HG03045 (cell line): ENCODE data around the gene LRRC28.

Experiments
- ATAC-seq: cut with Tn5 transposase; IDR thresholded peaks from one replicate; pipeline ENCODE4 v1.9.1; 2021; ENCODE audit warnings: mild to moderate bottlenecking, moderate library complexity; ENCODE audit not compliant: unreplicated experiment

The LRRC28 gene

GRCh38 chr15:99336794-99337193 lies 85.5 kb downstream of the LRRC28 start:
- ATAC-seq = no peak

GRCh38 chr15:99340347-99340746 lies 89.1 kb downstream of the LRRC28 start:
- no peak for ATAC-seq

- ATAC-seq = no peak
Measured at GRCh38 chr15:99341786-99342185, 90.5 kb downstream of the LRRC28 start.

GRCh38 chr15:99343208-99343607 lies 91.9 kb downstream of the LRRC28 start:
- ATAC-seq = no peak

- ATAC-seq = no peak
Measured at GRCh38 chr15:99343881-99344551, 92.7 kb downstream of the LRRC28 start.

- no peak for ATAC-seq
Measured at GRCh38 chr15:99344639-99345038, 93.4 kb downstream of the LRRC28 start.

- no peak for ATAC-seq
Measured at GRCh38 chr15:99345242-99345641, 94.0 kb downstream of the LRRC28 start.

GRCh38 chr15:99345832-99346462 lies 94.7 kb downstream of the LRRC28 start:
- no peak for ATAC-seq

GRCh38 chr15:99347574-99347973 lies 96.3 kb downstream of the LRRC28 start:
- ATAC-seq = no peak

- no peak for ATAC-seq
Measured at GRCh38 chr15:99348412-99348811, 97.1 kb downstream of the LRRC28 start.

GRCh38 chr15:99350408-99350807 lies 99.1 kb downstream of the LRRC28 start:
- ATAC-seq = no peak

GRCh38 chr15:99359769-99360168 lies 108.5 kb downstream of the LRRC28 start:
- no peak for ATAC-seq

GRCh38 chr15:99361545-99362185 lies 110.4 kb downstream of the LRRC28 start:
- no peak for ATAC-seq

- no peak for ATAC-seq
Measured at GRCh38 chr15:99365242-99365641, 114.0 kb downstream of the LRRC28 start.

GRCh38 chr15:99366013-99366412 lies 114.7 kb downstream of the LRRC28 start:
- no peak for ATAC-seq

- ATAC-seq = no peak
Measured at GRCh38 chr15:99368743-99369142, 117.5 kb downstream of the LRRC28 start.

GRCh38 chr15:99369196-99369595 lies 117.9 kb downstream of the LRRC28 start:
- ATAC-seq = no peak

- peak; percentile 80 for ATAC-seq
Measured at GRCh38 chr15:99371180-99372103, 120.2 kb downstream of the LRRC28 start.

GRCh38 chr15:99385005-99385669 lies 133.9 kb downstream of the LRRC28 start:
- no peak for ATAC-seq

- no peak for ATAC-seq
Measured at GRCh38 chr15:99385865-99386264, 134.6 kb downstream of the LRRC28 start.

- ATAC-seq = no peak
Measured at GRCh38 chr15:99386391-99386790, 135.1 kb downstream of the LRRC28 start.
